BJ (cell line): ENCODE measurements around the gene DHFR. TPM values are rescaled to one million over a fixed set of nuclear protein-coding genes. Genes with fewer than 3 reads are reported as not detected.

Source experiments
- CTCF ChIA-PET: fragments of 350-600 bp; formaldehyde crosslinking; extraction: SDS; loops from one replicate; lab custom pipeline; 2021; ENCODE audit warnings: antibody characterized with exemption, inconsistent platforms; lab: Yijun Ruan, JAX
- POLR2A ChIA-PET: fragments of 300-600 bp; sonication (Branson Sonifier 250); formaldehyde crosslinking; extraction: SDS; loops from one replicate; lab custom pipeline; 2021; ENCODE audit warnings: antibody characterized with exemption; lab: Charles Lee
- DNase-seq: peaks from one replicate; pipeline ENCODE4 v3.0.0-alpha.2; 2011; ENCODE audit warnings: low read depth
- H3K27me3 ChIP-seq: 2 replicates; pipeline ENCODE4 v1.6.0; 2011; ENCODE audit warnings: low read length; ENCODE audit not compliant: control insufficient read depth, insufficient read depth
- H3K36me3 ChIP-seq: 2 replicates; pipeline ENCODE4 v1.5.1; 2011; ENCODE audit warnings: low read length; ENCODE audit not compliant: control insufficient read depth, insufficient read depth
- H3K4me3 ChIP-seq: 2 replicates; pipeline ENCODE4 v1.5.1; 2011; ENCODE audit warnings: low read depth, mild to moderate bottlenecking, control low read depth, low read length
- polyA plus RNA-seq: library from polyadenylated mRNA; depleted of rRNA; stranded (reverse); fragments of >200 nt; gene quantifications from 2 replicates; pipeline ENCODE4 v1.2.3, GENCODE V29; 2011
- TF ChIP-seq, protein P1 (sequence below): IDR thresholded peaks from 2 replicates; pipeline ENCODE4 v1.5.1; 2011; ENCODE audit warnings: low read depth, mild to moderate bottlenecking, control low read depth, inconsistent platforms, low read length, moderate library complexity; ENCODE audit not compliant: insufficient read depth

The DHFR gene
- polyA plus RNA-seq, 1 experiment, result 15.7 TPM

DNA sequence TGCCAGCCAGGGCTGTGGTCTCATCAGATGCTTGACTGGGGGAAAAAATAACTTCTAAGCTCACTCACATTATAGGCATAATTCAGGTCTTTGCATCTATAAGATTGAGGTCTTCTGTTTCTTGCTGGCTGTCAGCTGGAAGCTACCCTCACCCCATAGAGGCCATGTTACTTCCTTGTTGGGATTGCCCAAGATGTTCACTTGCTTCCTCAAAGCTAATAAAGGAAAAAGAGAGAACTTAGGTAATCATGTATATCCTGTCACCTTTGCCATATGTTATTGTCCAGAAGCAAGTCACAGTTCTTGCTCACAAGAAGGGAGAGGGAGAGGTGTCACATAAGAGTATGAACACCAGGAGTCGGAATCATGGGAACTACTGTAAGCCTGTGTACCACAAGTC is 46.1 kb downstream of the DHFR start:
- H3K36me3 ChIP-seq, result no peaks in the 10 kb centered on the region
- TF ChIP-seq, protein P1, sequence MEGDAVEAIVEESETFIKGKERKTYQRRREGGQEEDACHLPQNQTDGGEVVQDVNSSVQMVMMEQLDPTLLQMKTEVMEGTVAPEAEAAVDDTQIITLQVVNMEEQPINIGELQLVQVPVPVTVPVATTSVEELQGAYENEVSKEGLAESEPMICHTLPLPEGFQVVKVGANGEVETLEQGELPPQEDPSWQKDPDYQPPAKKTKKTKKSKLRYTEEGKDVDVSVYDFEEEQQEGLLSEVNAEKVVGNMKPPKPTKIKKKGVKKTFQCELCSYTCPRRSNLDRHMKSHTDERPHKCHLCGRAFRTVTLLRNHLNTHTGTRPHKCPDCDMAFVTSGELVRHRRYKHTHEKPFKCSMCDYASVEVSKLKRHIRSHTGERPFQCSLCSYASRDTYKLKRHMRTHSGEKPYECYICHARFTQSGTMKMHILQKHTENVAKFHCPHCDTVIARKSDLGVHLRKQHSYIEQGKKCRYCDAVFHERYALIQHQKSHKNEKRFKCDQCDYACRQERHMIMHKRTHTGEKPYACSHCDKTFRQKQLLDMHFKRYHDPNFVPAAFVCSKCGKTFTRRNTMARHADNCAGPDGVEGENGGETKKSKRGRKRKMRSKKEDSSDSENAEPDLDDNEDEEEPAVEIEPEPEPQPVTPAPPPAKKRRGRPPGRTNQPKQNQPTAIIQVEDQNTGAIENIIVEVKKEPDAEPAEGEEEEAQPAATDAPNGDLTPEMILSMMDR, result no peak
- ChIA-PET POLR2A (no interaction called here), CTCF (interaction anchor here (0.6 kb wide), 1 partner anchor 19 kb away, joined by 3 read pairs; no protein-coding TSS in a partner anchor)
- no peak for DNase-seq
- H3K27me3 ChIP-seq, result no peaks in the 10 kb centered on the region
- no peak overlapping the region for H3K4me3 ChIP-seq

DNA sequence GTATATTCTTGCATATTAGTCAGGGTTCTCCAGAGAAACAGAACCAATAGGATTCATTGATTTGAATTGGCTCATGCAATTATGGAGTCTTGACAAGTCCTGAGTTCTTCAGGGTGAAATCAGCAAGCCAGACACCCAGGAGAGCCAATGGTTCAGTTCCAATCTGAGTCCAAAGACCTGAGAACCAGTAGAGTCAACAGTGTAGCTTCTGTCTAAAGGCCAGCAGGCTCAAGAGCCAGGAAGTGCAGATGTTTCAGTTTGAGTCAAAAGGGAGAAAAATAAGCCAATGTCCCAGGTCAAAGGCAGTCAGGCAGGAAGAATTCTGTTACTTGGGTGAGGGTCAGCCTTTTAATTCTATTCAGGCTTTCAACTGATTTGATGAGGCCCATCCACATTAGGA is 47.0 kb downstream of the DHFR start:
- Histone ChIP-seq H3K4me3 (no peak overlapping the region), H3K36me3 (no peaks in the 10 kb centered on the region), H3K27me3 (no peaks in the 10 kb centered on the region)
- TF ChIP-seq, protein P1, result no peak
- ChIA-PET POLR2A (no interaction called here), CTCF (interaction anchor here (1.1 kb wide), 1 partner anchor 16 kb away, joined by 3 read pairs; no protein-coding TSS in a partner anchor)
- DNase-seq, result no peak

DNA sequence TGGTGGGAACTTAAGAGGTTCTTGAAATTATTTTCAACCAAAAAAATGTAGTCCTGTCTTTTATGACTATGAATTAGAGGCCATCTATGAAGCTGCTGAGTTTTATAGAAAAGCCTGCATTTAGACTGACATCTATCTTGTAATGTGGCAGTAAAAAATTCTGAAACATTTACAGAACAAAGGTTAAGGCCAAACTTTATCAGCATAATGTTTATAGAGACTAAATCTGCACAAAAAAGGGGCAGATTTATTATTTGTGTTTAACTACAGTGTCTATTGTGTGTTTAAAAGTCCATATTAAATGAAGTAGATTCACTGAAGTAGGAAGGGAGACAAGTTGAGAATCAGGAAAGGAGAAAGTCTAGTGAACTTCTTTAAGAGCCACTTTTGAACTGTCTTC is 47.4 kb downstream of the DHFR start:
- TF ChIP-seq, protein P1, result no peak
- ChIA-PET CTCF (interaction anchor here (1.1 kb wide), 1 partner anchor 17 kb away, joined by 3 read pairs; no protein-coding TSS in a partner anchor), POLR2A (interaction anchor here (0.7 kb wide), 1 partner anchor 44 kb away, joined by 9 read pairs; no protein-coding TSS in a partner anchor)
- H3K4me3 ChIP-seq, result no peak overlapping the region
- no peaks in the 10 kb centered on the region for H3K36me3 ChIP-seq
- H3K27me3 ChIP-seq, result no peaks in the 10 kb centered on the region
- DNase-seq, result no peak

DNA sequence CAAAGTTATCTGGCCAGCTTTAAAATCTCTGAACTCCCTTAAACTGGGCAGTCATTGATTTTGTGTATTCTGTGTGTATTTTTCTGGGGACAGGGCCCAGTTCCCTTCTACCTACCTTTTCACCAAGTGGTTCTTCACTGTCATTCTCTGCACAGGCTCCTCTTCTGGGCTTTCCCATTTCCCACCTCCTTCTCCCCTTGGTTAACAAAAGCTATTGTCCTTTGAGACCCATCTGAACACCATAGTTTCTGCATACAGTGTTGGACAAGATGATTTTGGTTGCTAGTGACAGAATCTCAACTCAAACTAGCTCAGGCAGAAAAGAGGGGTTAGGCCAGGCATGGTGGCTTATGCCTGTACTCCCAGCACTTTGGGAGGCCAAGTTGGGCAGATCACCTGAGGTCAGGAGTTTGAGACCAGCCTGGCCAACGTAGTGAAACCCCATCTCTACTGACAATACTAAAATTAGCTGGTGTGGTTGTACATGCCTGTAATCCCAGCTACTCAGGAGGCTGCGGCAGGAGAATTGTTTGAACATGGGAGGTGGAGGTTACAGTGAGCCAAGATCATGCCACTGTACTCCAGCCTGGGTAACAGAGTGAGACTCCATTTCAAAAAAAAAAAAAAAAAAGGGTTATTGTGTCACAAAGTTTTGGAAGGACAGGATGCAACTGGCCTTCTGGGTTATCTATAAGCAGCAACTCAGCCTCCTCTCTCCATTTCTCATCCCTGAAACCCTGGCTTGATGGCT is 53.7 kb downstream of the DHFR start:
- Histone ChIP-seq H3K36me3 (no peaks in the 10 kb centered on the region), H3K27me3 (no peaks in the 10 kb centered on the region), H3K4me3 (no peak overlapping the region)
- POLR2A ChIA-PET, result no interaction called here
- DNase-seq, result no peak
- TF ChIP-seq, protein P1, result no peak
- CTCF ChIA-PET, result no interaction called here

DNA sequence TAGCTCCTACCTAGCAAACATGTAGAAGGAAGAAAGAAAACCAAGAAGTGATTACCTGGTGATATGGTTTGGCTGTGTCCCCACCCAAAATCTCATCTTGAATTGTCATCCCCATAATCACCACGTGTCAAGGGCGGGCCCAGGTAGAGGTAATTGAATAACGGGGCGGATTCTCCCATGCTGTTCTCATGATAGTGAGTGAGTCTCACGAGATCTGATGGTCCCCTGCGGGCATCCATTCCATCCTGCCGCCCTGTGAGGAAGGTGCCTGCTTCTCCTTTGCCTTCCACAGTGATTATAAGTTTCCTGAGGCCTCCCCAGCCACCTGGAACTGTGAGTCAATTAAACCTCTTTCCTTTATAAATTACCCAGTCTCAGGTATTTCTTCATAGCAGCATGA is 57.3 kb downstream of the DHFR start:
- no peak for DNase-seq
- POLR2A ChIA-PET, result no interaction called here
- no peak overlapping the region for H3K4me3 ChIP-seq
- CTCF ChIA-PET, result no interaction called here
- H3K27me3 ChIP-seq, result no peaks in the 10 kb centered on the region
- TF ChIP-seq, protein P1, result no peak
- no peaks in the 10 kb centered on the region for H3K36me3 ChIP-seq
